Fibroblast of lung (primary cell): ENCODE results near the gene ELMO1.

Experiments
- CTCF ChIP-seq, 2 donors: IDR thresholded peaks in 1 of 2; conservative IDR thresholded peaks in 1 of 2; 1 replicate in 1 of 2; 2 replicates in 1 of 2; pipeline ENCODE4 v1.5.1; 2011 to 2012; ENCODE audit warnings: low read length in 2 of 2, control low read depth in 1 of 2, inconsistent platforms in 1 of 2, low read depth in 1 of 2, mild to moderate bottlenecking in 1 of 2
- EZH2 ChIP-seq: IDR thresholded peaks from 2 replicates; pipeline ENCODE4 v1.5.1; 2012; ENCODE audit warnings: low read length, control low read depth, mild to moderate bottlenecking; ENCODE audit errors: missing control alignments

GRCh38 chr7:37109843-37110242 is 338.8 kb downstream of the ELMO1 start:
- no peak for TF ChIP-seq CTCF (conservative IDR thresholded peaks at IDR 0.05 in 1 of 2, IDR thresholded peaks at IDR 0.05 in 1 of 2; ENCODE audit: low read depth in 1 of 2, low read length in 2 of 2)
- TF ChIP-seq EZH2: no peak
